Neuron (in vitro differentiated cells): Measurements from ENCODE around the gene PPARG.

Experiments used
- H2AFZ ChIP-seq: one replicate; pipeline ENCODE4 v1.6.1; 2013; ENCODE audit warnings: low read depth, mild to moderate bottlenecking, inconsistent platforms, low read length, moderate library complexity
- H3K27me3 ChIP-seq: one replicate; pipeline ENCODE4 v1.6.1; 2013; ENCODE audit warnings: low read length; ENCODE audit not compliant: insufficient read depth
- H3K36me3 ChIP-seq: one replicate; pipeline ENCODE4 v1.6.1; 2013; ENCODE audit warnings: low read length; ENCODE audit not compliant: insufficient read depth
- H3K4me1 ChIP-seq: one replicate; pipeline ENCODE4 v1.6.1; 2013; ENCODE audit warnings: low read length; ENCODE audit not compliant: insufficient read depth
- H3K4me3 ChIP-seq: 2 replicates; pipeline ENCODE4 v1.5.1; 2013; ENCODE audit warnings: mild to moderate bottlenecking, low read length, moderate library complexity
- H3K9me3 ChIP-seq: one replicate; pipeline ENCODE4 v1.6.1; 2013; ENCODE audit warnings: low read length

The PPARG gene

DNA sequence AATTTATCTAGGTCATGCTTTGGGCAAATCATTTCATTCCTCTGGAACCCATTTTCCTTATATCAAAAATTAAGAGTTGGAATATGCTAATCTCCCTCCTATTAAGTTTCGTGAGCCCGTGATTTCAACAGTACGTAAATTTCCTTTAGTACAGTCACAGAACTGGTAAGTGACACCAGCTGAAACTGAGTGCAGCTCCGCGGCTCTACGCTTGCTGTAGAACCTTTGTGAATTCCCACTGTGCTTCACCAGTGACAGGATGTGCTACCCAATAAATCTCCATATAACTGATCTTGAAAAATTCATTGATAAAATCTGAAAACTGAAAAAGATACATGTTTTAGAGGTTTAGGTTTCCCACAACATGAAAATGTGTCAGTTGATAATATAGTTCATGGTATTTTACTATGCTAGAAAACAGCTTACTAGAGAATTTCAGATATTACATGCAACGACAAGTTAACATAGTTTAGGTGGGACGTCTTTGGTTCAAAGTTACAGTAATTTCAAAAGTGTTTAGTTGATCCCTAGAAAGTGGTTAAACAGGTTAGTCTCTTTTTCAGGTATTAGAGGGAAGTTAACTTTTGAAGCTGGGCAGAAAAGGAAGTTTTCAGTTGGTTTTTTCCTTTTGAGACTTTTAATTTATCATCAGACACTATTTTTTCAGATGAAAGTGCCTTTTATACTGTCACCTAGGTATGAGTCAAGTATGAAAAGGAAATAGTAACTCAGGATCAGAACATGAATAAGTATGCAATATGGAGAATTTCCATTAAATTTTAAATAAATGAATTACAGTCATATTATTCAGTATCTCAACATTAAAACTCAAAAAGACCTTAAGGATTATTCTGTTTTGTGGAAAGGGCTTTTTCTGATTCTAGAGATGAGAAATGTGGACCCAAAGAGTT is 57.0 kb downstream of the PPARG start:
- Histone ChIP-seq H3K9me3 (no peaks in the 10 kb centered on the region), H3K27me3 (no peaks in the 10 kb centered on the region), H2AFZ (no peak overlapping the region), H3K4me3 (no peak overlapping the region), H3K36me3 (no peaks in the 10 kb centered on the region), H3K4me1 (no peaks in the 10 kb centered on the region)

DNA sequence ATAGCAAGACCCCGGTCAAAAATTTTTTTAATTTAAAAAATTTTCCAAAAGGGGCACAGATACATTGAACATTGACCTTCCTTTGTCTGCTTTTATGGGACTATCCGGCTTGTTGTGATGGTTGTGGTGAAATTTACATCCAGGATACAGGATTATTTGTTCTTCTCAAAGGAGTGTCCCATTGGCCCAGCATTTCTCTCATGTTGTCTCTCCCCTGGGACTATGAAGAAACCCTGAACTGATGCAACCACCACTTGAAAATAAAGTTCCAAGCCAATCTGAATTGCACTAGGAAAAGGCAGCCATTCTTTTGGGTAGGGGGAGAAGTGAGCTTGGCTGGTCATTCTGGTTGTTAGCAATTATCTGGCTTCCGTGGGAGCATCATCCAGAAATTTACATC is 58.4 kb downstream of the PPARG start:
- H3K27me3 ChIP-seq = peaks cover 1% of the 10 kb centered on the region
- no peak overlapping the region for H3K4me3 ChIP-seq
- H2AFZ ChIP-seq = no peak overlapping the region
- H3K9me3 ChIP-seq = no peaks in the 10 kb centered on the region
- H3K4me1 ChIP-seq = no peaks in the 10 kb centered on the region
- no peaks in the 10 kb centered on the region for H3K36me3 ChIP-seq

DNA sequence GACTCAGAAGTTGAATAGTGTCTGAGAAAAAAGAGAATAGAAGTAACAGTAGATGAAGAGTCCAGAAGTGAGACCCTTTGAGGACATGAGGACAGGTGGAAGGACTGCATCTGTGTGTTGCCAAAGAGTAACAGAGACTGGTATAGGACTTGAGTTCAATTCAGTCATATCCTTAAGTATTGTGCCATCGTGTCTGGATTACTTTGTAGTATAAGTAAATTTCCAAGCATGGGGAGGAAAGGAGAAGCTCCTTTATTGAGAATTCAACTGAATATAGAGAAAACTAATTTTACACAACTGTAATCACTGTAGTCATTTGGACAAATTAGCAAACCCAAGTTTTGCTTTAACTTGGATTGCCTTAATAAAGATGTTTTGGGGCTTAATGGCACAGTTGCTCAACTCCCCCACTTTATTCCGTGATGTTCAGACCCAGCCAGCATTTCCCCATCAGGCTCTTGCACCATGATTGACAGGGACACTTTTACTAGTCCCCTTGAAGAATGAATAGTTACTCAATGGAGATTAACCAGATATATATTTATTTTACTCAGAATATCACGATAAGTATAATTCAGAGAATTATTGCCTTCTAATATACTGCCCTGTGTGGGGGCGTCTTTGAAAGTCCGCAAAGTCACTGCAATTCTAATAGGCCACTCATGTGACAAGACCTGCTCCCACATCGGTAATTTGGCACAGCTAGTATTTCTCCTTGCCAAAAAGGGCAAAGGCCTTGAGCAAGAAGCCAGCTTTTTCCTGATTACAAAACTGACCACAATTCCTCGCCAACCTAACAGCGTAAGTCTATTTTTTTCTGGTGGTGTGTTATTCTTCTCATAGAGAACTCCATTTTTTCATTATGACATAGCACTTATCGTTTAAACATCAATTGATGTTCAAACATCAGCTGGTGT is 61.3 kb downstream of the PPARG start:
- Histone ChIP-seq H3K36me3 (no peaks in the 10 kb centered on the region), H3K9me3 (no peaks in the 10 kb centered on the region), H3K4me1 (no peaks in the 10 kb centered on the region), H3K27me3 (peaks cover 4% of the 10 kb centered on the region), H3K4me3 (no peak overlapping the region), H2AFZ (no peak overlapping the region)

GRCh38 chr3:12351145-12351544 is 62.3 kb downstream of the PPARG start:
- Histone ChIP-seq H3K4me3 (no peak overlapping the region), H3K36me3 (no peaks in the 10 kb centered on the region), H2AFZ (no peak overlapping the region), H3K9me3 (no peaks in the 10 kb centered on the region), H3K4me1 (no peaks in the 10 kb centered on the region), H3K27me3 (peaks cover 4% of the 10 kb centered on the region)

- H3K36me3 ChIP-seq = no peaks in the 10 kb centered on the region
- H3K4me3 ChIP-seq = no peak overlapping the region
- no peak overlapping the region for H2AFZ ChIP-seq
- no peaks in the 10 kb centered on the region for H3K9me3 ChIP-seq
- peaks cover 4% of the 10 kb centered on the region for H3K27me3 ChIP-seq
- no peaks in the 10 kb centered on the region for H3K4me1 ChIP-seq
These were observed 63.4 kb downstream of the PPARG start for GRCh38 chr3:12352253-12352652.

- peaks cover 4% of the 10 kb centered on the region for H3K27me3 ChIP-seq
- H3K36me3 ChIP-seq = no peaks in the 10 kb centered on the region
- no peaks in the 10 kb centered on the region for H3K4me1 ChIP-seq
- H3K4me3 ChIP-seq = no peak overlapping the region
- H2AFZ ChIP-seq = no peak overlapping the region
- H3K9me3 ChIP-seq = no peaks in the 10 kb centered on the region
These were observed 63.9 kb downstream of the PPARG start for GRCh38 chr3:12352755-12353154.

- H3K27me3 ChIP-seq = peaks cover 4% of the 10 kb centered on the region
- no peaks in the 10 kb centered on the region for H3K36me3 ChIP-seq
- H2AFZ ChIP-seq = no peak overlapping the region
- no peak overlapping the region for H3K4me3 ChIP-seq
- no peaks in the 10 kb centered on the region for H3K4me1 ChIP-seq
- H3K9me3 ChIP-seq = no peaks in the 10 kb centered on the region
These were observed 65.1 kb downstream of the PPARG start for GRCh38 chr3:12353796-12354525.

DNA sequence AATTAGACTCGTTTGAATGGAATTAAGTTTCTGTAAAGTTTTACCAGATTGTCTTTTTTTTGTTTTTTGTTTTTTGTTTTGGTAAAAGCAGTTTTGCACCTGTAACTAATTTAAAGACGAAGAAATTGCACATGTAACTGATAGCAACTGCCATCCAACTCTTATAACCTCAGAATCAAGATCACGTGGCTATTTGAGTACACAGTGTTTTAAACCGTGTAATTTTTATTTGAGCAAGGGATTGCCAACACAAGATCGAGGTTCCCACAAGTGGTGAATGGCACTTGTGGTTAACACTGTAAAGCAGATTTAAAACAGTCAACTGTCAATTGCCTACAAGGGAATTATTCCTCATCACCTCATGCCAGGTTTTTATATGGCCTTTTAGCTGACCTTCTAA is 67.3 kb downstream of the PPARG start:
- no peaks in the 10 kb centered on the region for H3K9me3 ChIP-seq
- no peaks in the 10 kb centered on the region for H3K36me3 ChIP-seq
- no peaks in the 10 kb centered on the region for H3K4me1 ChIP-seq
- H3K4me3 ChIP-seq = no peak overlapping the region
- H3K27me3 ChIP-seq = peaks cover 4% of the 10 kb centered on the region
- H2AFZ ChIP-seq = no peak overlapping the region

- H3K4me3 ChIP-seq = no peak overlapping the region
- no peaks in the 10 kb centered on the region for H3K36me3 ChIP-seq
- H3K9me3 ChIP-seq = no peaks in the 10 kb centered on the region
- H2AFZ ChIP-seq = no peak overlapping the region
- peaks cover 4% of the 10 kb centered on the region for H3K27me3 ChIP-seq
- no peaks in the 10 kb centered on the region for H3K4me1 ChIP-seq
These were observed 68.1 kb downstream of the PPARG start for GRCh38 chr3:12356996-12357395.

DNA sequence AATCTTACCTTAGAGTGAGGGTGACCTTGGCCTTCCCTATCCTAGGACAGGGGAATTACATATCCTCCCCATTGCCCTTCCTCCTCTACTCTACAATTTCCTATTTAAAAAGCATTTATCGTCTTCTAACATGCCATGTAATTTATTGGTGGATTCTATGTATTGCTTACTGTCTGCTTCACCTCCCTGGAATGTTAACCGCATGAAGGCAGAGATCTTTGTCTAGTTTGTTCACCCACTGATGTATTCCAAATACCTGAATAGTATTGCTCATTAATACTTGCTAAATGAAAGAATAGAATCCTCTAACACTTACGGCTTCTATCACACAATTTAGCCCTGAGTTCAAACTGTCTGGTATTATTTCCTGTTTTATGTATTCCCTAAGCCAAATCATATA is 68.6 kb downstream of the PPARG start:
- no peak overlapping the region for H3K4me3 ChIP-seq
- H3K36me3 ChIP-seq = no peaks in the 10 kb centered on the region
- no peaks in the 10 kb centered on the region for H3K9me3 ChIP-seq
- H2AFZ ChIP-seq = no peak overlapping the region
- peaks cover 2% of the 10 kb centered on the region for H3K27me3 ChIP-seq
- no peaks in the 10 kb centered on the region for H3K4me1 ChIP-seq

- no peaks in the 10 kb centered on the region for H3K9me3 ChIP-seq
- no peaks in the 10 kb centered on the region for H3K27me3 ChIP-seq
- no peaks in the 10 kb centered on the region for H3K4me1 ChIP-seq
- no peaks in the 10 kb centered on the region for H3K36me3 ChIP-seq
- H3K4me3 ChIP-seq = no peak overlapping the region
- H2AFZ ChIP-seq = no peak overlapping the region
These were observed 74.7 kb downstream of the PPARG start for GRCh38 chr3:12363397-12364195.

- no peaks in the 10 kb centered on the region for H3K36me3 ChIP-seq
- H3K4me1 ChIP-seq = no peaks in the 10 kb centered on the region
These were observed 78.5 kb downstream of the PPARG start for GRCh38 chr3:12367346-12367745.

More at GRCh38 chr3:12367346-12367745, 78.5 kb downstream of the PPARG start:
- H2AFZ ChIP-seq = no peak overlapping the region
- no peaks in the 10 kb centered on the region for H3K27me3 ChIP-seq
- H3K4me3 ChIP-seq = no peak overlapping the region
- H3K9me3 ChIP-seq = no peaks in the 10 kb centered on the region
